Keratinocyte (primary cell): ENCODE results near the gene CEPT1. TPM values are rescaled to one million over a fixed set of nuclear protein-coding genes. Genes with fewer than 3 reads are reported as not detected.

Source experiments
- DNase-seq: peaks from one replicate; pipeline ENCODE4 v3.0.0-alpha.2; 2011; ENCODE audit warnings: low read depth, missing footprints, low spot score
- FAIRE-seq: peaks from 2 replicates; lab custom pipeline; 2011; peaks lifted over from hg19 to GRCh38; lab: Jason Lieb, UNC
- H2AFZ ChIP-seq: 2 replicates; pipeline ENCODE4 v1.6.0; 2012; ENCODE audit warnings: low read length, control low read depth, inconsistent platforms; ENCODE audit not compliant: control insufficient read depth
- H3K27ac ChIP-seq: 2 replicates; pipeline ENCODE4 v1.5.1; 2011; ENCODE audit warnings: low read length; ENCODE audit not compliant: control insufficient read depth, insufficient read depth
- H3K27me3 ChIP-seq: 3 replicates; pipeline ENCODE4 v1.6.0; 2011; ENCODE audit warnings: low read length; ENCODE audit not compliant: control insufficient read depth, insufficient read depth; ENCODE audit errors: extremely low read depth
- H3K36me3 ChIP-seq, 2 experiments: 2 replicates in 1 of 2; 3 replicates in 1 of 2; pipeline ENCODE4 v1.5.1; 2011; ENCODE audit warnings: low read length in 2 of 2, mild to moderate bottlenecking in 1 of 2; ENCODE audit not compliant: control insufficient read depth in 2 of 2, insufficient read depth in 2 of 2; ENCODE audit errors: extremely low read depth in 1 of 2
- H3K4me1 ChIP-seq: 3 replicates; pipeline ENCODE4 v1.5.1; 2011; ENCODE audit warnings: low read length; ENCODE audit not compliant: control insufficient read depth, insufficient read depth; ENCODE audit errors: extremely low read depth
- H3K4me2 ChIP-seq: 3 replicates; pipeline ENCODE4 v1.6.0; 2011; ENCODE audit warnings: low read depth, low read length; ENCODE audit not compliant: control insufficient read depth, insufficient read depth; ENCODE audit errors: extremely low read depth
- H3K4me3 ChIP-seq, 3 experiments: fragments of 200-600 bp in 1 of 3; sonication (generic) in 1 of 3; 2 replicates in 2 of 3; 3 replicates in 1 of 3; pipeline ENCODE4 v1.5.1; 2011 to 2016; ENCODE audit warnings: low read length in 3 of 3, mild to moderate bottlenecking in 3 of 3, control low read depth in 2 of 3, inconsistent platforms in 1 of 3, low read depth in 1 of 3, mixed read lengths in 1 of 3, mixed run types in 1 of 3, moderate library complexity in 1 of 3; ENCODE audit not compliant: control insufficient read depth in 2 of 3, insufficient read depth in 2 of 3; ENCODE audit errors: extremely low read depth in 1 of 3
- H3K79me2 ChIP-seq: 2 replicates; pipeline ENCODE4 v1.6.0; 2012; ENCODE audit warnings: low read length; ENCODE audit not compliant: control insufficient read depth, insufficient read depth
- H3K9ac ChIP-seq: 3 replicates; pipeline ENCODE4 v1.6.0; 2011; ENCODE audit warnings: low read length; ENCODE audit not compliant: control insufficient read depth, insufficient read depth; ENCODE audit errors: extremely low read depth
- H3K9me1 ChIP-seq: 3 replicates; pipeline ENCODE4 v1.6.0; 2011; ENCODE audit warnings: low read length; ENCODE audit not compliant: control insufficient read depth, insufficient read depth; ENCODE audit errors: extremely low read depth
- H3K9me3 ChIP-seq: 2 replicates; pipeline ENCODE4 v1.5.1; 2012; ENCODE audit warnings: low read depth, low read length; ENCODE audit not compliant: control insufficient read depth
- H4K20me1 ChIP-seq: 3 replicates; pipeline ENCODE4 v1.6.0; 2011; ENCODE audit warnings: low read length; ENCODE audit not compliant: control insufficient read depth, insufficient read depth; ENCODE audit errors: extremely low read depth
- CTCF ChIP-seq, 3 experiments: IDR thresholded peaks in 1 of 3; conservative IDR thresholded peaks in 1 of 3; optimal IDR thresholded peaks in 1 of 3; 2 replicates in 2 of 3; 3 replicates in 1 of 3; pipeline versions ENCODE3 to v1.5.1; 2011; ENCODE audit warnings: low read length in 3 of 3, mild to moderate bottlenecking in 3 of 3, moderate library complexity in 2 of 3, control low read depth in 1 of 3, inconsistent platforms in 1 of 3; ENCODE audit not compliant: insufficient read depth in 2 of 3; ENCODE audit errors: extremely low read depth in 1 of 3
- EZH2 ChIP-seq: IDR thresholded peaks from one replicate; pipeline ENCODE4 v1.6.1; 2012; ENCODE audit warnings: inconsistent platforms, mild to moderate bottlenecking, low read length, moderate library complexity
- dilution Hi-C: fragments of 300-500 bp; cut with MboI; formaldehyde crosslinking; loops from one replicate; pipeline ENCODE4 v1.7.0; 2020; ENCODE audit warnings: low sequenced_read_pairs; ENCODE audit not compliant: extremely low pct_ligation_motif_present
- polyA plus RNA-seq, 5 experiments: library from polyadenylated mRNA; depleted of rRNA in 3 of 5; stranded (reverse) in 3 of 5; stranded (forward) in 1 of 5; unstranded in 1 of 5; fragments of >200 nt; gene quantifications; 1 replicate in 1 of 5; 2 replicates in 3 of 5; 3 replicates in 1 of 5; pipeline versions ENCODE4 v1.2.1 to v1.2.3, GENCODE V29; 2011 to 2012; ENCODE audit warnings: missing spikeins in 2 of 5, low read depth in 1 of 5, low replicate concordance in 1 of 5

The CEPT1 gene
- polyA plus RNA-seq, 1 donor (not counting 4 experiments of a cell fraction or from before 2014, with no cell fraction given) = 65.2 TPM

GRCh38 chr1:111172463-111172862, 32.4 kb downstream of the CEPT1 start:
- no peaks in the 10 kb centered on the region for H3K27me3 ChIP-seq
- H3K36me3 ChIP-seq = peaks cover 6 to 8% of the 10 kb centered on the region in 2 experiments
- DNase-seq (no peak), FAIRE-seq (no peak)
- H3K4me3 ChIP-seq = no peak overlapping the region
- no peaks in the 10 kb centered on the region for H4K20me1 ChIP-seq
- H3K4me2 ChIP-seq = no peak overlapping the region
- H2AFZ ChIP-seq = no peak overlapping the region
- dilution Hi-C loops = no loop called here
- H3K9ac ChIP-seq = no peak overlapping the region
- H3K79me2 ChIP-seq = no peaks in the 10 kb centered on the region
- H3K4me1 ChIP-seq = no peaks in the 10 kb centered on the region
- no peaks in the 10 kb centered on the region for H3K9me1 ChIP-seq
- no peaks in the 10 kb centered on the region for H3K9me3 ChIP-seq
- H3K27ac ChIP-seq = no peak overlapping the region
- TF ChIP-seq EZH2 (no peak), CTCF (optimal IDR thresholded peaks at IDR 0.05 in 1 of 3, IDR thresholded peaks at IDR 0.05 in 1 of 3, conservative IDR thresholded peaks at IDR 0.05 in 1 of 3; ENCODE audit: extremely low read depth in 1 of 3, insufficient read depth in 2 of 3, low read length in 3 of 3) (no peak)

DNA sequence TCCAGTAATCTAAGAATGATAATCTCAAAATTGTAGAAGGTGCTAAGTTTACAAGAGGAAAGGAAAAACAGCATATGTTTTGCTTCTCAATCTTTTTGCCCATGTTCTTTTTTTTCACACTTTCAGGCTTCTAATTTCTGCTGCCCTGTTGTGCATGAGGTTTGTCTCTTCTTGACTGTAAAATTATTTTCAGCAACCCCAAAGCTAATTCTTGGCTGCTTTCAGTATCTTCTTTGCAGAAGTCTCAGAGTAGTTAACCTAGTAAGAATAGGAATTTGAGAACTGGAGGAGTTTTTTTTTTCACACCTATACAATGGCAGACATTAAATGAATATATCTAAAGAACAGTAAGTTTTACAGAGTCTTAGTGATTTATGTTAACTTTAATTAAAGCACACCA, 34.0 kb downstream of the CEPT1 start:
- H3K9me1 ChIP-seq = no peaks in the 10 kb centered on the region
- FAIRE-seq (no peak), DNase-seq (no peak)
- no peak overlapping the region for H3K4me2 ChIP-seq
- H3K27me3 ChIP-seq = no peaks in the 10 kb centered on the region
- H3K9me3 ChIP-seq = no peaks in the 10 kb centered on the region
- H3K4me3 ChIP-seq = no peak overlapping the region
- H3K27ac ChIP-seq = no peak overlapping the region
- no peak overlapping the region for H3K9ac ChIP-seq
- TF ChIP-seq EZH2 (no peak), CTCF (optimal IDR thresholded peaks at IDR 0.05 in 1 of 3, IDR thresholded peaks at IDR 0.05 in 1 of 3, conservative IDR thresholded peaks at IDR 0.05 in 1 of 3; ENCODE audit: extremely low read depth in 1 of 3, insufficient read depth in 2 of 3, low read length in 3 of 3) (no peak)
- peaks cover 2 to 5% of the 10 kb centered on the region in 2 experiments for H3K36me3 ChIP-seq
- H2AFZ ChIP-seq = no peak overlapping the region
- H4K20me1 ChIP-seq = no peaks in the 10 kb centered on the region
- H3K79me2 ChIP-seq = no peaks in the 10 kb centered on the region
- dilution Hi-C loops = no loop called here
- no peaks in the 10 kb centered on the region for H3K4me1 ChIP-seq
